Measurements from ENCODE around the gene PLXDC2.

DNA sequence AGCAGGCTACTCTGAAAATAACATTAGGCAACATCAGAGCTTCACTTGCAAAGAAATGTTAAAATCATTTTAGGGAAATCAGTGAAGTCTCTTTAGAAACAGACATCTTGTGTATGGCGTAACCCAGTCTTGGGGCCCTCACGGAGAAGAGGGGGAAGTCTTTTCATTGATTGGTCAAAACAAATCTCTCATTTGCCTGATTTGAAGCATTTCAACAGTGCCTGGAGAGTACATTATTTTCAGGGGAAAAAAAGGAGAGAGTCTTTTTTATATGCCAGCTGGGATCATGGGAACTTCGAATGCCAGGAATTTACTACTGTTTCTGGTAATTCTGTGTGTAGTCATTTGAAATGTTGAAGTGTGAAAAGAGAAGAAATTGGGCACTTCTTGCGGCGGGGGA lies 471.4 kb downstream of the PLXDC2 start:
- TF ChIP-seq, protein P1, sequence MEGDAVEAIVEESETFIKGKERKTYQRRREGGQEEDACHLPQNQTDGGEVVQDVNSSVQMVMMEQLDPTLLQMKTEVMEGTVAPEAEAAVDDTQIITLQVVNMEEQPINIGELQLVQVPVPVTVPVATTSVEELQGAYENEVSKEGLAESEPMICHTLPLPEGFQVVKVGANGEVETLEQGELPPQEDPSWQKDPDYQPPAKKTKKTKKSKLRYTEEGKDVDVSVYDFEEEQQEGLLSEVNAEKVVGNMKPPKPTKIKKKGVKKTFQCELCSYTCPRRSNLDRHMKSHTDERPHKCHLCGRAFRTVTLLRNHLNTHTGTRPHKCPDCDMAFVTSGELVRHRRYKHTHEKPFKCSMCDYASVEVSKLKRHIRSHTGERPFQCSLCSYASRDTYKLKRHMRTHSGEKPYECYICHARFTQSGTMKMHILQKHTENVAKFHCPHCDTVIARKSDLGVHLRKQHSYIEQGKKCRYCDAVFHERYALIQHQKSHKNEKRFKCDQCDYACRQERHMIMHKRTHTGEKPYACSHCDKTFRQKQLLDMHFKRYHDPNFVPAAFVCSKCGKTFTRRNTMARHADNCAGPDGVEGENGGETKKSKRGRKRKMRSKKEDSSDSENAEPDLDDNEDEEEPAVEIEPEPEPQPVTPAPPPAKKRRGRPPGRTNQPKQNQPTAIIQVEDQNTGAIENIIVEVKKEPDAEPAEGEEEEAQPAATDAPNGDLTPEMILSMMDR (IDR thresholded peaks at IDR 0.05), result no peak
- no peak for TF ChIP-seq POLR2A (IDR thresholded peaks at IDR 0.05)

All from heart left ventricle (tissue), 13 donors.